ENCODE results near the gene FRAS1.

FRAS1 gene

GRCh38 chr4:78568640-78569305 lies 511.6 kb downstream of the FRAS1 start:
- DNase-seq, result no peak

- DNase-seq, result no peak
Observed at GRCh38 chr4:78569306-78569821, 512.2 kb downstream of the FRAS1 start.

DNA sequence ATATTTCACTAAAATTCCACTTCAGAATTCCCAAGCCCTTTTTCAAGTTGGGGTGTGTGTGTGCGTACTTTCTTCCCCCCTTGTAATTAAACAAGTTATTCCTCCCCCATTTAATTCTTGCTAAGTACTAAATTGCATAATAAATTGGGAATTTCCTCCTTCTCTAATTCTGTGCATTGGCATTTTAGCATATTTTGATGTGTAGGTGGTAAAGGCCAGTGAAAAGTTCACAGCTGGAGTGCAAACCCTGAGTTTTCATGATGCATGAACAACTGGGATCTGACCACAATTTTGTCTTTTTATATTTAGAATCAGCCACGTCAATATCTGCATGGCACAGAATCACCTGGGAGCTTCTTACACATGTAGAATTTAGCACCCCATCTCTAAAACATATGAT lies 513.0 kb downstream of the FRAS1 start:
- no peak for DNase-seq

GRCh38 chr4:78571804-78572203 lies 514.7 kb downstream of the FRAS1 start:
- no peak for DNase-seq

DNA sequence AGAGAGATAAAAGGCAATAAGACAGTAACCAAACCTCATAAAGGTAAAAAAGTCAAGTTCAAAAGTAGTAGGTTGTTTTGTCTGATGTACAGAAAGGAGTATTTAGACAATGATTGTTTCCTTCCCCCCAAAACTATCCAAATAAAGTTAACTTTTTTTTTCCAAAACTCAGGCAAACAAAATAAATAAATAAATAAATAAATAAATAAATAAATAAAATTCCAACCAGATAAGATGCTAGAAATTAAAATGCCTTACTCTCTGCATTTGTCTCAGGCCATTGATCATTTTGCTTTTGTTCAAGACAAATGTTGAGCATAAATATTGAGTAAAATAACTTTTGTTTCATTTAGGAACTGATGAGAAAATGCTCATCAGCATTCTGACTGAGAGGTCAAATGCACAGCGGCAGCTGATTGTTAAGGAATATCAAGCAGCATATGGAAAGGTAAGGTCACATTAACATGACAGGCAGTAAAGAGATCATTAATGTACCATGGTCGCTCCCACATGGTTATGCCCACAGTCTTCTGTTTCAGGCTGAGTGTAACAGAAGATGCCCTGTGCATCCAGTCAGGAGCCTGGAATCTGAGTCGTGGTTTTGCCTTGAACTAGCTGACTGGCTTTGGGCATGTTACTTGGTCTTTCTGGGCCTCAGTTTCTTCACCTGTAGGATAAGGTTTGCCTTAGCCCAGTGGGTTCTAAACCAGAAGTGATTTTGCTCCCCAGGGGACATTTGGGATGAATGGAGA lies 521.7 kb downstream of the FRAS1 start:
- DNase-seq, result no peak

DNA sequence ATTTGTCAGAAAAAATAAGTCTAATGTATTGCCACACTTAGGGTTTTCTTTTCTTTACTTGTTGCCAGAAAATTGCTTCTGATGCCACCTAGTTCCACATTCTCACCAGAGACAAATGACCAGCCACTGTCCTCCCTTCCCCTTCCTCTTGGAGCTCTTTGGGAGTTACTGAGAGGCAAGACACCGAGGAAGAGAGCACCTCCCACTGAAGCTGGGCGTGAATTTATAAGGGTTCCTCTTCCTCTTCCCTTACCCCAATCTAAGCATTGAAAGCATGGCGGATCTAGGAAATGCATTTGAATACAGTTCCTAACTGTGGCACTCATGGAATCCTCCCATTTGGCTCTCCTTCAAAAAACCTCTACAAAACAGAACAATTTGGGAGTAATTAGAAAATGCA lies 524.5 kb downstream of the FRAS1 start:
- DNase-seq, result no peak

DNA sequence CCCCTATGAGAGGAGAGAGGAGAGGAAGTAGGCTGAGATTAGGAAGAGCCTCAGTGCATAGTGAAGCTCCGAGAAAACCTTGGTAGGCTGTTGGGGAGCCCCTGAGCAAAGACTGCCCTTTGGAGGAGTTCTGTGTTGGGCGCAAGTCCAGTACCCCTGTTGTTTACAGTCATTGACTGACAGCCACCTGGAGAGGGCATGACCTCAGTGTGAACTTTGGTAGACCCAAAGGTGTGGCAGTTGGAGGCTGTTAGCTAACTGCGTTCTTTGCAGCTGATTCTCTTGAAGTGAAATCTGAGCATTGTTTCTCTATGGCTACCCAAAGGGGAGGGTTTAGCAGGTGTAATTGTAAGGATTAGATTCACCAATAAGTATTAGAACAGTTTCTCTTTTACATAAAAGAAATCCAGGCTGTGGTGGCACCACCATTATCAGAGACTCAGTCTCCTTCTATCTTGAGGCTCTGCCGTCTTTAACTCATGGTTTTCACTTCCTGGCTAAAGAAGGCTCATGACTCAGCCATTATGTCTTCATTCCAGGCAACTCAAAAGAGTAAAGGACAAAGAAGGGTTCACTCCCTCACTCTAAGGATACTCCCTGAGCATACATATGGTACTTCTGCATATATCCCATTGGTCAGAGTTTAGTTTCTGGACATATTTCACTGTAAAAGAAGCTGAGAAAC lies 527.9 kb downstream of the FRAS1 start:
- DNase-seq, result no peak

DNA sequence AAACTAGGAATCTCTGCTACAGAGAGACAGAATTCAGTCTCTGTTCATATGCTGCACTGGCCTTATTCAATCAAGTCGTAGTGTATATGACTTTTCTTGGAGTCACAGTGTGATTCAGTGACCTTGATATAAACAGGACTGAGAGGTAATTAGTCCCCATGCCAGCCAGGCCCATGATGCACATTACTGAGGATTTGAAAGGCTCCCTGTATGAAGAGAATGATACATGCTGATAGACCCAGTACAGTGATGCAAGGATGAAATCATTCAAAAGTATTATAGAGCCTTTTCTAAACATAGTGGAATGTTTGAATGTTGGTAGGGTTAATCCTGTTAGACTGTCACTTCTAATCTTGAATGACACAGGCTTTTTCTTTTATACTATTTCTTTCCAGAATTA lies 528.5 kb downstream of the FRAS1 start:
- no peak for DNase-seq

- DNase-seq, result no peak
Observed at GRCh38 chr4:78588894-78589545, 531.9 kb downstream of the FRAS1 start.

GRCh38 chr4:78591404-78591803 lies 534.3 kb downstream of the FRAS1 start:
- DNase-seq, result no peak

DNA sequence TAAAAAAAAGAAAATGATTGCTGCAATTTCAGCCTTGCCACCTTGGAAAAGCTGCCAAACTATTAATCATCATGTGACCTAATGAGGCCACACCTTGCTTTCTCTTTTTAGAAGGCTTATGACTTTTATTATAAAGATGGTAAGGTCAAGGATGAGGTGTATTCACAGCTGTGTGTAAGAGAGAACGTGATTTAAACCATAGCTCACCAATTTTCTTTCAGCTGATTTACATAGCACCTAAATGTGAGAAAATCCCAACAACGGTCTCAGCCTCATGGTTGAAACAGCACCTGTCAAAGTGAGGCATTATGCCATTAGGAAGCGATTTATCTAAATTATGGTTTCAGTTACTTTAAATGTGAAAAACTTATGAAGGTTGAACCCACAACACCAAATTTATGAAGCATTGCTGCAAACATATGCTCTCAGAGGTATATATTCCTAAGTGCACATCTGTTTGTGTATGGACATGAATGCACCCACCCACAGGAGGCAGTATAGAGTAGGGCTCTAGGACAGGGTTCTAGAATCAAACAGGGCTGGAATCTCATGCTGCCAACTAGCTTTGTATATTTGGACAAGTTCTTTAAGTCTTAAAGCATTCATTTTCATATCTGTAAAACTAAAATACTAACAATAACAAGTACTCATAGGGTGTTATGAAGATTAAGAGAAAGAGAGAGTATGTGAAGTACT lies 535.1 kb downstream of the FRAS1 start:
- no peak for DNase-seq
